Hepatocyte (in vitro differentiated cells): ENCODE results near the gene AK6.

ENCODE experiments used
- EZH2 ChIP-seq: fragments of 200-600 bp; sonication (generic); IDR thresholded peaks from 2 replicates; pipeline ENCODE4 v1.6.1; 2016; ENCODE audit warnings: antibody characterized with exemption, mild to moderate bottlenecking, borderline replicate concordance
- EZH2phosphoT487 ChIP-seq: fragments of 200-600 bp; sonication (generic); IDR thresholded peaks from one replicate; pipeline ENCODE4 v1.6.1; 2018; ENCODE audit warnings: antibody characterized with exemption, mild to moderate bottlenecking, low read depth, moderate library complexity; ENCODE audit not compliant: unreplicated experiment, severe bottlenecking
- TF ChIP-seq, protein P1 (sequence below): fragments of 200-600 bp; sonication (generic); IDR thresholded peaks from 2 replicates; pipeline ENCODE4 v1.5.1; 2016; ENCODE audit warnings: antibody characterized with exemption, mild to moderate bottlenecking; ENCODE audit not compliant: poor library complexity

DNA sequence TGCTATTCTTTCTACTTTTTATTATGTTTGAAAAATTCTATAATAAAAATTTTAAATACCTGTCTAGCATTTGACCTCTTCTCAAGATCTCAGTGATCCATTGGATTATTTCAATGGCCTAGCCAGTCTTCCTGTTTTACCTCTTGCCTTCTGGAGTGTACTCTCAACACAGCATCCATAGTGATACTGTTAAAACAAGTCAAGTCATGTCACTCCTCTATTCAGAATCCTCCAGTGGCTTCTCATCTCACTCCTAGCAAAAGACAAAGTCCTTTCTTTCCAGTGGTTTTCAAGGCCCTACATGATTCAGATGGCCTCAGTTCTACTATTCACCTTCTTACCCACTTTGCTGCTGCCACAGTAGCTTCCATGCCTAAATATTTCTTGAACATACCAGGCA is 47.4 kb upstream of the AK6 start:
- no peak for TF ChIP-seq EZH2phosphoT487
- TF ChIP-seq, protein P1, sequence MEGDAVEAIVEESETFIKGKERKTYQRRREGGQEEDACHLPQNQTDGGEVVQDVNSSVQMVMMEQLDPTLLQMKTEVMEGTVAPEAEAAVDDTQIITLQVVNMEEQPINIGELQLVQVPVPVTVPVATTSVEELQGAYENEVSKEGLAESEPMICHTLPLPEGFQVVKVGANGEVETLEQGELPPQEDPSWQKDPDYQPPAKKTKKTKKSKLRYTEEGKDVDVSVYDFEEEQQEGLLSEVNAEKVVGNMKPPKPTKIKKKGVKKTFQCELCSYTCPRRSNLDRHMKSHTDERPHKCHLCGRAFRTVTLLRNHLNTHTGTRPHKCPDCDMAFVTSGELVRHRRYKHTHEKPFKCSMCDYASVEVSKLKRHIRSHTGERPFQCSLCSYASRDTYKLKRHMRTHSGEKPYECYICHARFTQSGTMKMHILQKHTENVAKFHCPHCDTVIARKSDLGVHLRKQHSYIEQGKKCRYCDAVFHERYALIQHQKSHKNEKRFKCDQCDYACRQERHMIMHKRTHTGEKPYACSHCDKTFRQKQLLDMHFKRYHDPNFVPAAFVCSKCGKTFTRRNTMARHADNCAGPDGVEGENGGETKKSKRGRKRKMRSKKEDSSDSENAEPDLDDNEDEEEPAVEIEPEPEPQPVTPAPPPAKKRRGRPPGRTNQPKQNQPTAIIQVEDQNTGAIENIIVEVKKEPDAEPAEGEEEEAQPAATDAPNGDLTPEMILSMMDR, result no peak
- TF ChIP-seq EZH2, result no peak
